Measurements from ENCODE around the gene ZNF141.

- TF ChIP-seq JUN (IDR thresholded peaks at IDR 0.05; ENCODE audit: low read depth, low read length), result no peak
- no peak for TF ChIP-seq EGR1 (IDR thresholded peaks at IDR 0.05; ENCODE audit: borderline replicate concordance, low read depth, low read length)
- TF ChIP-seq POLR2A (IDR thresholded peaks at IDR 0.05; ENCODE audit: control extremely low read depth in 1 of 2, low read depth in 2 of 2, low read length in 2 of 2), result no peak
- TF ChIP-seq CEBPB (IDR thresholded peaks at IDR 0.05; ENCODE audit: low read depth, low read length), result no peak
- TF ChIP-seq TAF1 (IDR thresholded peaks at IDR 0.05; ENCODE audit: low read depth, low read length), result no peak
- TF ChIP-seq SIN3A (conservative IDR thresholded peaks at IDR 0.05 in 1 of 2, IDR thresholded peaks at IDR 0.05 in 1 of 2; ENCODE audit: low read depth in 1 of 2, low read length in 2 of 2), result no peak
- no peak for TF ChIP-seq EP300 (IDR thresholded peaks at IDR 0.05; ENCODE audit: borderline replicate concordance in 1 of 2, low read depth in 2 of 2, low read length in 2 of 2)
- TF ChIP-seq GABPA (IDR thresholded peaks at IDR 0.05; ENCODE audit: borderline replicate concordance, insufficient read depth, low read length), result no peak
- TF ChIP-seq RAD21 (IDR thresholded peaks at IDR 0.05 in 1 of 2, conservative IDR thresholded peaks at IDR 0.05 in 1 of 2; ENCODE audit: low read depth in 2 of 2, low read length in 2 of 2), result no peak
- no peak for TF ChIP-seq JUND (IDR thresholded peaks at IDR 0.05; ENCODE audit: low read length)
- no peak for TF ChIP-seq CTCF (IDR thresholded peaks at IDR 0.05; ENCODE audit: control extremely low read depth in 1 of 3, insufficient read depth in 1 of 3, low read depth in 1 of 3, low read length in 3 of 3)
- TF ChIP-seq SIX5 (IDR thresholded peaks at IDR 0.05; ENCODE audit: low read depth, low read length), result no peak
- TF ChIP-seq EZH2 (IDR thresholded peaks at IDR 0.05; ENCODE audit: low read depth, low read length, severe bottlenecking), result no peak
- no peak for TF ChIP-seq GTF2F1 (IDR thresholded peaks at IDR 0.05; ENCODE audit: borderline replicate concordance, low read depth, low read length)
These were observed 35.6 kb downstream of the ZNF141 start for GRCh38 chr4:373062-373839.

All from H1 (cell line).